Gastroesophageal sphincter (tissue), 4 donors: ENCODE results near the gene PRM1. TPM values are rescaled to one million over a fixed set of nuclear protein-coding genes. Genes with fewer than 3 reads are reported as not detected.

ENCODE experiments used
- ATAC-seq: fragments of 150-250 bp; one replicate; pipeline ENCODE4 v1.9.1; 2016; ENCODE audit warnings: mild to moderate bottlenecking, moderate library complexity
- H3K27ac ChIP-seq, 4 donors: fragments of 200-600 bp; sonication (generic) in 3 of 4; 1 replicate in 3 of 4; 2 replicates in 1 of 4; pipeline ENCODE4 v1.5.1; 2016 to 2019
- H3K27me3 ChIP-seq: fragments of 200-600 bp; sonication (generic); one replicate; pipeline ENCODE4 v1.5.1; 2019
- H3K36me3 ChIP-seq, 2 donors: fragments of 200-600 bp; sonication (generic); one replicate each; pipeline ENCODE4 v1.5.1; 2019; ENCODE audit warnings: control low read depth in 1 of 2
- H3K4me1 ChIP-seq, 3 donors: fragments of 200-600 bp; sonication (generic); 1 replicate in 2 of 3; 2 replicates in 1 of 3; pipeline ENCODE4 v1.5.1; 2016 to 2019; ENCODE audit warnings: control low read depth in 2 of 3
- H3K4me3 ChIP-seq, 2 donors: fragments of 200-600 bp; sonication (generic); one replicate each; pipeline ENCODE4 v1.5.1; 2019; ENCODE audit warnings: mild to moderate bottlenecking in 1 of 2, moderate library complexity in 1 of 2
- H3K9me3 ChIP-seq, 3 donors: fragments of 200-600 bp; sonication (generic); one replicate each; pipeline ENCODE4 v1.5.1; 2017 to 2019; ENCODE audit warnings: control low read depth in 2 of 3
- EP300 ChIP-seq: sonication (generic); formaldehyde crosslinking; IDR thresholded peaks from one replicate; pipeline ENCODE4 v1.6.1; 2017; ENCODE audit warnings: antibody characterized with exemption, mild to moderate bottlenecking
- POLR2A ChIP-seq, 2 donors: fragments of 450-650 bp; IDR thresholded peaks; one replicate each; pipeline ENCODE4 v1.6.1; 2017; ENCODE audit warnings: antibody characterized with exemption in 2 of 2, mild to moderate bottlenecking in 2 of 2, moderate library complexity in 1 of 2
- POLR2AphosphoS5 ChIP-seq: sonication (generic); formaldehyde crosslinking; IDR thresholded peaks from one replicate; pipeline ENCODE4 v1.6.1; 2017; ENCODE audit warnings: antibody characterized with exemption
- WGBS, 2 donors: methylation state at CpG; one replicate each; pipeline ENCODE4 v1.1.5; 2018; ENCODE audit warnings: low coverage in 1 of 2; 5-methylcytosine and 5-hydroxymethylcytosine counted together
- total RNA-seq, 4 donors: library from RNA; depleted of rRNA; stranded (reverse); fragments of >200 nt; gene quantifications; one replicate each; pipeline ENCODE4 v1.1.0, GENCODE V29; 2016
- TF ChIP-seq, protein P1 (sequence below), 4 experiments: fragments of 200-600 bp in 2 of 4; fragments of 450-650 bp in 2 of 4; sonication (generic) in 1 of 4; IDR thresholded peaks; one replicate each; pipeline ENCODE4 v1.5.1; 2017 to 2019; ENCODE audit warnings: antibody characterized with exemption in 4 of 4, mild to moderate bottlenecking in 2 of 4, moderate library complexity in 2 of 4

Gene PRM1
- total RNA-seq, 4 donors from 2014 or later: not detected

DNA sequence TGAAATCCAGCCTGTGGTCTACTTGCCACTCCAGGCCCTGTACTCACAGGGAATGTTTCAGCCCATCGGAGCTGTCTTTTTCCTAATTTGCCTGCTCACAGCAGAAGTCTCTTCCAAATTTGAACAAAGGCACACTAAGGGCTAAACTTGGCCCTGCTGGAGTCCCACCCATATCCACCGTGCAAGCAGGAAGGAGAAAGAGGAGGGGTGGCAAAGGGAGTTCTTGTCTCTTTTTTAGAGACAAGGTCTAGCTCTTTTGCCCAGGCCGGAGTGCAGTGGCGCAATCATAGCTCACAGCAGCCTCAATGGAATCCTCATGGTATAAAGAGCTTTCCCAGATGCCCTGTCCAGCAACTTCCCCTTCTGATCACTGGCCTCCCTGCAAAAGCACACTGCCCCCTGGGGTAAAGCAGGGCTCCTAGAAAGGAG is 2.7 kb upstream of the PRM1 start:
- TF ChIP-seq POLR2A (IDR thresholded peaks at IDR 0.05) (no peak), POLR2AphosphoS5 (no peak), EP300 (no peak)
- TF ChIP-seq, protein P1, sequence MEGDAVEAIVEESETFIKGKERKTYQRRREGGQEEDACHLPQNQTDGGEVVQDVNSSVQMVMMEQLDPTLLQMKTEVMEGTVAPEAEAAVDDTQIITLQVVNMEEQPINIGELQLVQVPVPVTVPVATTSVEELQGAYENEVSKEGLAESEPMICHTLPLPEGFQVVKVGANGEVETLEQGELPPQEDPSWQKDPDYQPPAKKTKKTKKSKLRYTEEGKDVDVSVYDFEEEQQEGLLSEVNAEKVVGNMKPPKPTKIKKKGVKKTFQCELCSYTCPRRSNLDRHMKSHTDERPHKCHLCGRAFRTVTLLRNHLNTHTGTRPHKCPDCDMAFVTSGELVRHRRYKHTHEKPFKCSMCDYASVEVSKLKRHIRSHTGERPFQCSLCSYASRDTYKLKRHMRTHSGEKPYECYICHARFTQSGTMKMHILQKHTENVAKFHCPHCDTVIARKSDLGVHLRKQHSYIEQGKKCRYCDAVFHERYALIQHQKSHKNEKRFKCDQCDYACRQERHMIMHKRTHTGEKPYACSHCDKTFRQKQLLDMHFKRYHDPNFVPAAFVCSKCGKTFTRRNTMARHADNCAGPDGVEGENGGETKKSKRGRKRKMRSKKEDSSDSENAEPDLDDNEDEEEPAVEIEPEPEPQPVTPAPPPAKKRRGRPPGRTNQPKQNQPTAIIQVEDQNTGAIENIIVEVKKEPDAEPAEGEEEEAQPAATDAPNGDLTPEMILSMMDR (IDR thresholded peaks at IDR 0.05): no peak
- Histone ChIP-seq H3K27ac (no peak overlapping the region), H3K36me3 (no peaks in the 10 kb centered on the region), H3K4me3 (no peak overlapping the region), H3K4me1 (peaks cover 0 to 4% (median 0%) of the 10 kb centered on the region in 3 donors), H3K9me3 (no peaks in the 10 kb centered on the region), H3K27me3 (no peaks in the 10 kb centered on the region)
- no peak for ATAC-seq
- 20 to 38% methylated on average over 2 to 4 of the region's 4 CpGs for WGBS, 2 donors

GRCh38 chr16:11278681-11279628 is 2.2 kb downstream of the PRM1 start:
- ATAC-seq: no peak
- H3K4me1 ChIP-seq: peaks cover 0 to 4% (median 0%) of the 10 kb centered on the region in 3 donors
- TF ChIP-seq, protein P1 (IDR thresholded peaks at IDR 0.05): no peak
- TF ChIP-seq EP300: no peak
- no peak for TF ChIP-seq POLR2AphosphoS5
- TF ChIP-seq POLR2A (IDR thresholded peaks at IDR 0.05): no peak
- no peaks in the 10 kb centered on the region for H3K27me3 ChIP-seq
- 89 to 90% methylated on average over 2 to 5 of the region's 7 CpGs for WGBS, 2 donors
- H3K36me3 ChIP-seq: no peaks in the 10 kb centered on the region
- no peak overlapping the region for H3K27ac ChIP-seq
- H3K9me3 ChIP-seq: peaks cover 0 to 3% (median 0%) of the 10 kb centered on the region in 3 donors
- no peak overlapping the region for H3K4me3 ChIP-seq

DNA sequence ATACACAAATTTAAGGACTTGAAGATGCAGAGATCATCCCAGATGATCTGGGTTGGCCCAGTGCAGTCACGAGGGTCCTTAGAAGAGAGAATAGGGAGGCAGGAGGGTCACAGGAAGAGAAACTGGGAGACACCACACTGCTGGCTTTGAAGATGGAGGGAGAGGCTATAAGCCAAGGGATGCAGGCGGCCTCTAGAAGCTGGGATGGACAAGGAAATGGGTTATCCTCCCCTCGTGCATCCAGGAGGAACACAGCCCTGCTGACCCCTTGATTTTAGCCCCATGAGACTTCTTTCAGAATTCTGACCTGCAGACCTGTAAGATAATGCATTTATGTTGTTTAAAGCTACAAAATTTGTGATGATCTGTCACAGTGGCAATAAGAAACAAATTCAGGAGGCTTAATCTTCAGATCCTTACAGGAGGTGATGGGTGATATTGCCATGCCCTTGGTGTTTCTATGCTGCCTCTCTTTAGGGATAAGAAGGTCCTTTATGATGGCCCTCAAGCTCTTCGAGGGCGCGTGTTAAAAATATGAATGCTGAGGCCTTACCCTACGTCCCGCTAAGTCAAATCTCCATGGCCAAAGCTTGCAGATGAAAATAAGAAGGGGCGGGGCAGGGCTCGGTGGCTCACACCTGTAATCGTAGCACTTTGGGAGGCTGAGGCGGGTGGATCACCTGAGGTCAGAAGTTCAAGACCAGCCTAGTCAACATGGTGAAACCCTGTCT is 3.4 kb downstream of the PRM1 start:
- Histone ChIP-seq H3K4me1 (no peaks in the 10 kb centered on the region), H3K4me3 (no peak overlapping the region), H3K27me3 (no peaks in the 10 kb centered on the region), H3K27ac (no peak overlapping the region), H3K9me3 (peaks cover 0 to 3% (median 0%) of the 10 kb centered on the region in 3 donors), H3K36me3 (no peaks in the 10 kb centered on the region)
- 88 to 90% methylated on average over 10 to 11 of the region's 12 CpGs for WGBS, 2 donors
- TF ChIP-seq EP300: no peak
- TF ChIP-seq, protein P1 (IDR thresholded peaks at IDR 0.05): no peak
- no peak for TF ChIP-seq POLR2A (IDR thresholded peaks at IDR 0.05)
- no peak for TF ChIP-seq POLR2AphosphoS5
- ATAC-seq: no peak

DNA sequence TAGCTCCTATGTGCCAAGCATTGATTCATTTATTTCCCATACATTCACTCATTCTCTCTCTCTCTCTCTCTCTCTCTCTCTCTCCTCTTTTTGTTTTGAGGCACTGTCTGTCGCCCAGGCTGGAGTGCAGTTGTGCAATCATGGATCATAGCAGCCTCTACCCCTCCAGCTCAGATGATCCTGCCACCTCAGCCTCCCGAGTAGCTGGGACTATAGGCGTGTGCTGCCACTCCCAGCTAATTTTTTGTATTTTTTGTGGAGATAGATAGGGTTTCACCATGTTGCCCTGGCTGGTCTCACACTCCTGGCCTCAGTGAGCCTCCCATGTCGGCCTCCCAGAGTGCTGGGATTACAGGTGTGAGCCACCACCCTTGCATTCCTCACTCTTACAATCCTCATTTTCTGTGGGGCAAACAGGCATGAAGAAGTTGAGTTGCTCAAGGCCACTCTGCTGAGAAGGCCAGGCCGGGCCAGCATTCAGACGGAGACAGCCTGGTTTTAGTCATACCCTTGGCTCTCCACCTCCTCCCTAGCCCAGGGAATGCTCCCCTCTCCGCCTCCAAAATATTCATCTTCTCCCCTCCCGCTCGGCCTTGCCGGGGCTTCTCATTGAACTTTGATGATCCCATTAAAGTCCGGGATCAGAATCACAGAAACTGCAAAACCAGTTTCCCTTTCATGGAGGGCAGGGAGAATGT is 4.1 kb downstream of the PRM1 start:
- 87 to 100% methylated on average over 2 to 9 of the region's 11 CpGs for WGBS, 2 donors

More for the DNA sequence above, 4.1 kb downstream of the PRM1 start:
- Histone ChIP-seq H3K4me1 (no peaks in the 10 kb centered on the region), H3K27me3 (no peaks in the 10 kb centered on the region), H3K9me3 (peaks cover 0 to 3% (median 0%) of the 10 kb centered on the region in 3 donors), H3K36me3 (no peaks in the 10 kb centered on the region), H3K4me3 (no peak overlapping the region), H3K27ac (no peak overlapping the region)
- TF ChIP-seq, protein P1 (IDR thresholded peaks at IDR 0.05): no peak
- TF ChIP-seq EP300 (no peak), POLR2AphosphoS5 (no peak), POLR2A (IDR thresholded peaks at IDR 0.05) (no peak)
- no peak for ATAC-seq
